ENCODE measurements around the gene IL22.

The IL22 gene

GRCh38 chr12:68231229-68231628 lies 22.2 kb downstream of the IL22 start:
- no peaks in the 10 kb centered on the region for H3K4me1 ChIP-seq
- intact Hi-C loops (cut with DNase I; ENCODE audit: low total_unique reads) = no loop called here
- no peaks in the 10 kb centered on the region for H3K27me3 ChIP-seq
- no peaks in the 10 kb centered on the region for H3K9me3 ChIP-seq
- no peak overlapping the region for H3K27ac ChIP-seq
- no peak for DNase-seq
- no peaks in the 10 kb centered on the region for H3K36me3 ChIP-seq
- no peak for TF ChIP-seq CTCF (IDR thresholded peaks at IDR 0.05)
- no peak overlapping the region for H3K4me3 ChIP-seq

- Histone ChIP-seq H3K9me3 (no peaks in the 10 kb centered on the region), H3K27me3 (no peaks in the 10 kb centered on the region), H3K4me1 (no peaks in the 10 kb centered on the region), H3K27ac (no peak overlapping the region), H3K36me3 (no peaks in the 10 kb centered on the region), H3K4me3 (no peak overlapping the region)
- DNase-seq = no peak
- no peak for TF ChIP-seq CTCF (IDR thresholded peaks at IDR 0.05)
- intact Hi-C loops (cut with DNase I; ENCODE audit: low total_unique reads) = no loop called here
These were observed 23.4 kb downstream of the IL22 start for GRCh38 chr12:68229956-68230355.

GRCh38 chr12:68227356-68227755 lies 26.0 kb downstream of the IL22 start:
- Histone ChIP-seq H3K36me3 (no peaks in the 10 kb centered on the region), H3K4me1 (peaks cover 0 to 9% (median 0%) of the 10 kb centered on the region in 4 donors), H3K4me3 (no peak overlapping the region), H3K9me3 (no peaks in the 10 kb centered on the region), H3K27ac (no peak overlapping the region), H3K27me3 (no peaks in the 10 kb centered on the region)
- intact Hi-C loops (cut with DNase I; ENCODE audit: low total_unique reads) = no loop called here
- DNase-seq = no peak
- TF ChIP-seq CTCF (IDR thresholded peaks at IDR 0.05) = no peak

- no peak for DNase-seq
- intact Hi-C loops (cut with DNase I; ENCODE audit: low total_unique reads) = no loop called here
- peaks cover 0 to 9% (median 0%) of the 10 kb centered on the region in 4 donors for H3K4me1 ChIP-seq
- H3K9me3 ChIP-seq = no peaks in the 10 kb centered on the region
- H3K27ac ChIP-seq = no peak within 1 kb of the TSS
- H3K36me3 ChIP-seq = no peaks in the 10 kb centered on the region
- no peak within 1 kb of the TSS for H3K4me3 ChIP-seq
- no peaks in the 10 kb centered on the region for H3K27me3 ChIP-seq
- TF ChIP-seq CTCF (IDR thresholded peaks at IDR 0.05) = no peak
These were observed 27.6 kb downstream of the IL22 start, which contains the start of gene IL26 for GRCh38 chr12:68225576-68226476. IL26 (minus strand) TSS chr12:68225810; CDS start chr12:68225756, 54 bp downstream.

- no peak for TF ChIP-seq CTCF (IDR thresholded peaks at IDR 0.05)
- Histone ChIP-seq H3K4me1 (peaks cover 0 to 9% (median 0%) of the 10 kb centered on the region in 4 donors), H3K27ac (no peak overlapping the region), H3K4me3 (no peak overlapping the region), H3K27me3 (no peaks in the 10 kb centered on the region), H3K9me3 (no peaks in the 10 kb centered on the region), H3K36me3 (no peaks in the 10 kb centered on the region)
- intact Hi-C loops (cut with DNase I; ENCODE audit: low total_unique reads) = loop anchor here (5.0 kb wide), 1 partner anchor 93 kb away; no protein-coding TSS in a partner anchor
- DNase-seq = no peak
These were observed 28.7 kb downstream of the IL22 start for GRCh38 chr12:68224613-68225285.

Measured in tibial artery (tissue), 4 donors.